Activated CD8-positive, alpha-beta T cell treated with anti-CD3 and anti-CD28 coated beads, Interleukin-2, amount 10 ng/mL, durations not matched to agents 7 days and 5 days (primary cell): ENCODE data around the gene ZW10. TPM values are rescaled to one million over a fixed set of nuclear protein-coding genes. Genes with fewer than 3 reads are reported as not detected.

Experiments
- total RNA-seq, 2 experiments: library from RNA; stranded (reverse); gene quantifications; one replicate each; pipeline ENCODE4 v1.2.3, GENCODE V29; 2021

ZW10 gene
- total RNA-seq, 2 experiments from 2014 or later = 21.0 to 21.5 TPM

Other genes starting within 250 kb of the ZW10 start
- under 1 TPM; 0.31 to 0.71 TPM for gene TMPRSS5, start 67.4 kb downstream of the ZW10 start, total RNA-seq
- not detected for gene CLDN25, start 6.1 kb upstream of the ZW10 start, total RNA-seq
- gene USP28, start 101.9 kb upstream of the ZW10 start, total RNA-seq = 10 to 100 TPM; 46.8 to 53.0 TPM
- gene HTR3B, start 131.1 kb upstream of the ZW10 start, total RNA-seq = not detected
- gene HTR3A, start 201.4 kb upstream of the ZW10 start, total RNA-seq = not detected